CD4-positive, alpha-beta memory T cell (primary cell): Measurements from ENCODE around the gene ERG28. TPM values are rescaled to one million over a fixed set of nuclear protein-coding genes. Genes with fewer than 3 reads are reported as not detected.

Experiments used
- CTCF ChIA-PET: fragments of 350-600 bp; sonication (Branson Sonifier 250); formaldehyde crosslinking; loops from one replicate; lab custom pipeline; 2021; ENCODE audit warnings: inconsistent platforms; ENCODE audit not compliant: partially characterized antibody; lab: Charles Lee
- POLR2A ChIA-PET: fragments of 350-600 bp; sonication (Branson Sonifier 250); formaldehyde crosslinking; loops from one replicate; lab custom pipeline; 2021; ENCODE audit not compliant: partially characterized antibody; lab: Charles Lee
- DNase-seq, 5 donors: peaks; one replicate each; pipeline versions ENCODE4 v3.0.0 to v3.0.0-alpha.2; 2020 to 2022; ENCODE audit warnings: mixed read lengths in 1 of 5
- H3K27ac ChIP-seq: one replicate; pipeline ENCODE4 v1.7.0; 2013; ENCODE audit warnings: low read depth, low read length
- H3K27me3 ChIP-seq: 2 replicates; pipeline ENCODE4 v1.7.0; 2013; ENCODE audit warnings: mild to moderate bottlenecking, low read length, moderate library complexity; ENCODE audit not compliant: insufficient read depth
- H3K36me3 ChIP-seq: 2 replicates; pipeline ENCODE4 v1.7.0; 2013; ENCODE audit warnings: mild to moderate bottlenecking, low read length, moderate library complexity; ENCODE audit not compliant: insufficient read depth
- H3K4me1 ChIP-seq: 2 replicates; pipeline ENCODE4 v1.7.0; 2013; ENCODE audit warnings: mild to moderate bottlenecking, low read length, moderate library complexity; ENCODE audit not compliant: insufficient read depth
- H3K4me3 ChIP-seq, 2 donors: one replicate each; pipeline ENCODE4 v1.7.0; 2013; ENCODE audit warnings: low read length in 2 of 2, mild to moderate bottlenecking in 1 of 2
- H3K9me3 ChIP-seq, 2 donors: one replicate each; pipeline ENCODE4 v1.7.0; 2013; ENCODE audit warnings: low read length in 2 of 2, control low read depth in 1 of 2; ENCODE audit not compliant: control insufficient read depth in 1 of 2
- H3K27ac Mint-ChIP-seq, 7 donors: one replicate each; pipeline ENCODE4 v1.8.0; 2020 to 2021; ENCODE audit warnings: mixed read lengths in 7 of 7, mild to moderate bottlenecking in 6 of 7, inconsistent platforms in 3 of 7, moderate library complexity in 3 of 7
- H3K27me3 Mint-ChIP-seq, 2 donors: one replicate each; pipeline ENCODE4 v1.8.0; 2020 to 2021; ENCODE audit warnings: mixed read lengths in 2 of 2
- H3K36me3 Mint-ChIP-seq, 2 donors: one replicate each; pipeline ENCODE4 v1.8.0; 2020 to 2021; ENCODE audit warnings: mixed read lengths in 2 of 2, inconsistent platforms in 1 of 2, mild to moderate bottlenecking in 1 of 2
- H3K4me1 Mint-ChIP-seq, 4 donors: one replicate each; pipeline ENCODE4 v1.8.0; 2020 to 2021; ENCODE audit warnings: mixed read lengths in 4 of 4, mild to moderate bottlenecking in 1 of 4
- H3K4me3 Mint-ChIP-seq, 8 donors: one replicate each; pipeline ENCODE4 v1.8.0; 2020 to 2021; ENCODE audit warnings: mixed read lengths in 8 of 8, mild to moderate bottlenecking in 7 of 8, moderate library complexity in 6 of 8, inconsistent platforms in 3 of 8
- H3K9me3 Mint-ChIP-seq, 8 donors: one replicate each; pipeline ENCODE4 v1.8.0; 2020 to 2021; ENCODE audit warnings: mixed read lengths in 8 of 8, mild to moderate bottlenecking in 5 of 8, inconsistent platforms in 3 of 8, moderate library complexity in 1 of 8
- intact Hi-C: fragments of 100-400 bp; cut with micrococcal nuclease; formaldehyde crosslinking; loops from one replicate; pipeline ENCODE4 v1.15.1; 2023
- polyA plus RNA-seq, 2 donors: library from polyadenylated mRNA; unstranded; fragments of 300-500 nt; fragmentation: Illumina TruSeq; gene quantifications; one replicate each; pipeline ENCODE4 v1.2.3, GENCODE V29; 2021
- total RNA-seq, 2 experiments: library from RNA; stranded (reverse); gene quantifications; one replicate each; pipeline ENCODE4 v1.2.3, GENCODE V29; 2021

The ERG28 gene
- total and polyA plus RNA-seq, 4 experiments from 2014 or later: 12.9 to 43.2 (median 22.2) TPM

- POLR2A ChIA-PET: no interaction called here
- Mint-ChIP-seq H3K9me3 (no peaks in the 10 kb centered on the region), H3K36me3 (peaks cover 42 to 53% of the 10 kb centered on the region in 2 donors), H3K4me1 (no peaks in the 10 kb centered on the region), H3K27ac (no peak overlapping the region), H3K4me3 (no peak overlapping the region), H3K27me3 (no peaks in the 10 kb centered on the region)
- Histone ChIP-seq H3K9me3 (no peaks in the 10 kb centered on the region), H3K4me3 (no peak overlapping the region), H3K4me1 (no peaks in the 10 kb centered on the region), H3K36me3 (peaks cover 17% of the 10 kb centered on the region), H3K27ac (no peak overlapping the region), H3K27me3 (no peaks in the 10 kb centered on the region)
- CTCF ChIA-PET: interaction anchor here (0.5 kb wide), 1 partner anchor 1138 kb away, joined by 3 read pairs; no protein-coding TSS in a partner anchor
- intact Hi-C loops: no loop called here
- DNase-seq: no peak
Measured at GRCh38 chr14:75685910-75686309, 25.2 kb upstream of the ERG28 start.

GRCh38 chr14:75675265-75675960, 14.7 kb upstream of the ERG28 start:
- H3K4me1 ChIP-seq: no peaks in the 10 kb centered on the region
- Mint-ChIP-seq H3K27me3 (no peaks in the 10 kb centered on the region), H3K9me3 (peaks cover 0 to 4% (median 2%) of the 10 kb centered on the region in 8 donors), H3K4me3 (no peak overlapping the region), H3K4me1 (peaks cover 0 to 18% (median 6%) of the 10 kb centered on the region in 4 donors), H3K36me3 (peaks cover 34 to 39% of the 10 kb centered on the region in 2 donors), H3K27ac (peak overlapping the region in 1 of 7 donors; percentile 54)
- DNase-seq: no peak
- no peaks in the 10 kb centered on the region for H3K36me3 ChIP-seq
- H3K27ac ChIP-seq: no peak overlapping the region
- no peaks in the 10 kb centered on the region for H3K27me3 ChIP-seq
- intact Hi-C loops: no loop called here
- H3K4me3 ChIP-seq: no peak overlapping the region
- ChIA-PET CTCF (interaction anchor here (3.5 kb wide), 1 partner anchor 21 kb away, joined by 15 read pairs; no protein-coding TSS in a partner anchor), POLR2A (interaction anchor here (1.0 kb wide), 1 partner anchor 15 kb away, joined by 3 read pairs; the partner anchor contains the start of genes ERG28 and TTLL5)
- no peaks in the 10 kb centered on the region for H3K9me3 ChIP-seq

GRCh38 chr14:75673345-75674035, 12.8 kb upstream of the ERG28 start:
- H3K4me3 ChIP-seq: no peak overlapping the region
- intact Hi-C loops: no loop called here
- H3K36me3 ChIP-seq: no peaks in the 10 kb centered on the region
- no peaks in the 10 kb centered on the region for H3K9me3 ChIP-seq
- Mint-ChIP-seq H3K27ac (peak overlapping the region in 1 of 7 donors; percentile 0), H3K36me3 (peaks cover 44 to 52% of the 10 kb centered on the region in 2 donors), H3K4me1 (peaks cover 0 to 12% (median 5%) of the 10 kb centered on the region in 4 donors), H3K4me3 (no peak overlapping the region), H3K9me3 (peaks cover 0 to 4% (median 2%) of the 10 kb centered on the region in 8 donors), H3K27me3 (no peaks in the 10 kb centered on the region)
- POLR2A ChIA-PET: no interaction called here
- no peak for DNase-seq
- no peak overlapping the region for H3K27ac ChIP-seq
- CTCF ChIA-PET: interaction anchor here (0.5 to 3.5 kb wide), 3 partner anchors 19 to 96 kb away, joined by 5 to 15 read pairs (median 5); no protein-coding TSS in a partner anchor
- no peaks in the 10 kb centered on the region for H3K4me1 ChIP-seq
- H3K27me3 ChIP-seq: no peaks in the 10 kb centered on the region

GRCh38 chr14:75672605-75673192, 12.0 kb upstream of the ERG28 start:
- H3K27ac ChIP-seq: no peak overlapping the region
- intact Hi-C loops: no loop called here
- no peaks in the 10 kb centered on the region for H3K27me3 ChIP-seq
- H3K9me3 Mint-ChIP-seq: peaks cover 0 to 4% (median 2%) of the 10 kb centered on the region in 8 donors
- no peaks in the 10 kb centered on the region for H3K27me3 Mint-ChIP-seq
- H3K36me3 ChIP-seq: no peaks in the 10 kb centered on the region
- H3K4me1 ChIP-seq: no peaks in the 10 kb centered on the region
- H3K9me3 ChIP-seq: no peaks in the 10 kb centered on the region
- ChIA-PET POLR2A (no interaction called here), CTCF (interaction anchor here (1.1 to 3.5 kb wide), 2 partner anchors 18 to 95 kb away, joined by 5 to 15 read pairs; no protein-coding TSS in a partner anchor)
- H3K4me3 Mint-ChIP-seq: no peak overlapping the region
- H3K4me3 ChIP-seq: no peak overlapping the region
- H3K4me1 Mint-ChIP-seq: peaks cover 0 to 5% (median 3%) of the 10 kb centered on the region in 4 donors
- DNase-seq: no peak
- peaks cover 48 to 53% of the 10 kb centered on the region in 2 donors for H3K36me3 Mint-ChIP-seq
- H3K27ac Mint-ChIP-seq: no peak overlapping the region

- Mint-ChIP-seq H3K27me3 (no peaks in the 10 kb centered on the region), H3K9me3 (no peaks in the 10 kb centered on the region), H3K4me1 (peaks cover 0 to 8% (median 4%) of the 10 kb centered on the region in 4 donors), H3K36me3 (peaks cover 36 to 39% of the 10 kb centered on the region in 2 donors), H3K4me3 (no peak overlapping the region), H3K27ac (no peak overlapping the region)
- H3K4me1 ChIP-seq: no peaks in the 10 kb centered on the region
- H3K9me3 ChIP-seq: no peaks in the 10 kb centered on the region
- DNase-seq: no peak
- no peak overlapping the region for H3K27ac ChIP-seq
- intact Hi-C loops: loop anchor here (10.0 kb wide), 1 partner anchor 1052 kb away; the partner anchor contains the start of gene LTBP2
- H3K36me3 ChIP-seq: no peaks in the 10 kb centered on the region
- CTCF ChIA-PET: interaction anchor here (1.1 kb wide), 1 partner anchor 10 kb away, joined by 4 read pairs; no protein-coding TSS in a partner anchor
- POLR2A ChIA-PET: no interaction called here
- no peaks in the 10 kb centered on the region for H3K27me3 ChIP-seq
- H3K4me3 ChIP-seq: no peak overlapping the region
Measured at GRCh38 chr14:75667099-75667765, 6.6 kb upstream of the ERG28 start.

GRCh38 chr14:75662966-75663365, 2.3 kb upstream of the ERG28 start:
- Histone ChIP-seq H3K4me1 (peaks cover 17% of the 10 kb centered on the region), H3K27me3 (no peaks in the 10 kb centered on the region), H3K27ac (no peak overlapping the region), H3K9me3 (no peaks in the 10 kb centered on the region), H3K4me3 (no peak overlapping the region), H3K36me3 (no peaks in the 10 kb centered on the region)
- DNase-seq: no peak
- intact Hi-C loops: loop anchor here (5.0 to 10.0 kb wide), 3 partner anchors 324 to 1048 kb away; partner anchors contain the start of genes IFT43, LTBP2 and NEK9
- CTCF ChIA-PET: interaction anchor here (1.6 to 2.9 kb wide), 2 partner anchors 9 to 46 kb away, joined by 4 to 19 read pairs; no protein-coding TSS in a partner anchor
- Mint-ChIP-seq H3K4me1 (peaks cover 10 to 39% (median 26%) of the 10 kb centered on the region in 4 donors), H3K27ac (peak overlapping the region in 4 of 7 donors; percentile 16 to 96 (median 60)), H3K4me3 (peak overlapping the region; percentile 31 to 81 (median 49)), H3K27me3 (no peaks in the 10 kb centered on the region), H3K9me3 (no peaks in the 10 kb centered on the region), H3K36me3 (peaks cover 5 to 26% of the 10 kb centered on the region in 2 donors)
- POLR2A ChIA-PET: no interaction called here
